A549 (cell line): ENCODE measurements around the gene SEMA6C. TPM values are rescaled to one million over a fixed set of nuclear protein-coding genes. Genes with fewer than 3 reads are reported as not detected.

Experiments
- ATAC-seq, 2 experiments: fragments of 200-7000 bp in 1 of 2; fragments of >200 bp in 1 of 2; cut with Nextera tagmentation in 1 of 2; cut with Tn5 transposase in 1 of 2; 3 replicates each; pipeline versions ENCODE4 v1.8.0 to v1.9.1; 2018 to 2020; ENCODE audit warnings: mild to moderate bottlenecking in 1 of 2, moderate library complexity in 1 of 2
- CTCF ChIA-PET: fragments of 300-600 bp; sonication (Branson Sonifier 250); formaldehyde crosslinking; extraction: SDS; loops from one replicate; lab custom pipeline; 2021; ENCODE audit warnings: antibody characterized with exemption, inconsistent platforms; lab: Yijun Ruan, JAX
- POLR2A ChIA-PET: fragments of 350-600 bp; formaldehyde crosslinking; extraction: SDS; loops from one replicate; lab custom pipeline; 2021; ENCODE audit warnings: antibody characterized with exemption, inconsistent platforms; lab: Yijun Ruan, JAX
- DNase-seq, 2 experiments: peaks; one replicate each; pipeline versions ENCODE4 v3.0.0 to v3.0.0-alpha.2; 2011 to 2016; ENCODE audit warnings: low read depth in 1 of 2, low spot score in 1 of 2
- FAIRE-seq: peaks from 2 replicates; lab custom pipeline; 2011; peaks lifted over from hg19 to GRCh38; lab: Jason Lieb, UNC
- H3K27ac ChIP-seq, 2 experiments: fragments of >200 bp; sonication (Bioruptor Twin); formaldehyde crosslinking; 3 replicates each; pipeline ENCODE4 v1.5.1; 2016 to 2017
- H3K4me1 ChIP-seq: fragments of >200 bp; sonication (Bioruptor Twin); formaldehyde crosslinking; 3 replicates; pipeline ENCODE4 v1.6.1; 2016
- H3K4me2 ChIP-seq: fragments of >200 bp; sonication (Bioruptor Twin); formaldehyde crosslinking; 3 replicates; pipeline ENCODE4 v1.6.1; 2016
- H3K4me3 ChIP-seq: fragments of >200 bp; sonication (Bioruptor Twin); formaldehyde crosslinking; 3 replicates; pipeline ENCODE4 v1.5.1; 2016
- H3K9me3 ChIP-seq: fragments of >200 bp; sonication (Bioruptor Twin); formaldehyde crosslinking; 3 replicates; pipeline ENCODE4 v1.6.1; 2016
- BCL3 ChIP-seq: fragments of >200 bp; sonication (Bioruptor Twin); formaldehyde crosslinking; IDR thresholded peaks from 3 replicates; pipeline ENCODE4 v1.6.1; 2016
- BHLHE40 ChIP-seq: IDR thresholded peaks from 2 replicates; pipeline ENCODE4 v1.6.1; 2012; ENCODE audit warnings: low read depth, low read length, inconsistent platforms
- CBX2 ChIP-seq: fragments of 200-600 bp; sonication (generic); IDR thresholded peaks from 2 replicates; pipeline ENCODE4 v1.6.1; 2016; ENCODE audit warnings: low read depth, mild to moderate bottlenecking, borderline replicate concordance
- CBX8 ChIP-seq: fragments of 200-600 bp; sonication (generic); IDR thresholded peaks from 2 replicates; pipeline ENCODE4 v1.6.1; 2016
- FOSL2 ChIP-seq, 2 experiments: fragments of 450-650 bp in 1 of 2; fragments of >200 bp in 1 of 2; sonication (Bioruptor Twin) in 1 of 2; formaldehyde crosslinking; IDR thresholded peaks; 2 replicates each; pipeline versions ENCODE4 v1.5.0 to v1.6.1; 2016 to 2020; ENCODE audit warnings: mild to moderate bottlenecking in 1 of 2, moderate library complexity in 1 of 2
- HES2 ChIP-seq: fragments of >200 bp; sonication (Bioruptor Twin); formaldehyde crosslinking; IDR thresholded peaks from 2 replicates; pipeline ENCODE4 v1.6.1; 2016
- HMGXB4 ChIP-seq: fragments of 250-450 bp; sonication (Bioruptor Pico); IDR thresholded peaks from 2 replicates; pipeline ENCODE4 v1.5.0; 2021; ENCODE audit warnings: mild to moderate bottlenecking, moderate library complexity, borderline replicate concordance
- HOXB5 ChIP-seq: fragments of 250-450 bp; sonication (Bioruptor Pico); IDR thresholded peaks from 2 replicates; pipeline ENCODE4 v1.5.0; 2020; ENCODE audit warnings: mild to moderate bottlenecking, moderate library complexity
- JUNB ChIP-seq: fragments of >200 bp; sonication (Bioruptor Twin); formaldehyde crosslinking; IDR thresholded peaks from 2 replicates; pipeline ENCODE4 v1.6.1; 2016
- MAX ChIP-seq: IDR thresholded peaks from 2 replicates; pipeline ENCODE4 v1.6.1; 2012
- NPAS2 ChIP-seq: fragments of 250-450 bp; sonication (Bioruptor Pico); IDR thresholded peaks from 2 replicates; pipeline ENCODE4 v1.8.0; 2022; ENCODE audit warnings: mild to moderate bottlenecking, moderate library complexity, borderline replicate concordance
- NR3C1 ChIP-seq: fragments of >200 bp; sonication (Bioruptor Twin); formaldehyde crosslinking; IDR thresholded peaks from 3 replicates; pipeline ENCODE4 v1.6.1; 2017
- PHF8 ChIP-seq: fragments of 200-600 bp; sonication (generic); IDR thresholded peaks from 2 replicates; pipeline ENCODE4 v1.6.1; 2016; ENCODE audit warnings: low read depth, mild to moderate bottlenecking, antibody characterized with exemption, moderate library complexity, borderline replicate concordance
- POLR2A ChIP-seq: IDR thresholded peaks from 2 replicates; pipeline ENCODE4 v1.6.1; 2012; ENCODE audit warnings: mild to moderate bottlenecking, low read length
- RARB ChIP-seq: fragments of 250-450 bp; sonication (Bioruptor Pico); IDR thresholded peaks from 2 replicates; pipeline ENCODE4 v1.8.0; 2021; ENCODE audit warnings: mild to moderate bottlenecking, moderate library complexity
- RCOR1 ChIP-seq: fragments of 150-350 bp; IDR thresholded peaks from 2 replicates; pipeline ENCODE4 v1.6.1; 2014; ENCODE audit warnings: antibody characterized with exemption, low read length, low read depth
- TFCP2L1 ChIP-seq: fragments of 250-450 bp; sonication (Bioruptor Pico); IDR thresholded peaks from 2 replicates; pipeline ENCODE4 v1.5.0; 2021; ENCODE audit warnings: mild to moderate bottlenecking
- USF2 ChIP-seq: fragments of 450-650 bp; IDR thresholded peaks from 2 replicates; pipeline ENCODE4 v1.6.1; 2014; ENCODE audit warnings: antibody characterized with exemption
- ZC3H11A ChIP-seq: fragments of 450-650 bp; IDR thresholded peaks from 2 replicates; pipeline ENCODE4 v1.6.1; 2014; ENCODE audit warnings: antibody characterized with exemption, mild to moderate bottlenecking
- ZFP36 ChIP-seq: fragments of 450-650 bp; IDR thresholded peaks from 2 replicates; pipeline ENCODE4 v1.6.1; 2014; ENCODE audit warnings: borderline replicate concordance; ENCODE audit not compliant: partially characterized antibody
- ZSCAN20 ChIP-seq: fragments of 250-450 bp; sonication (Bioruptor Pico); IDR thresholded peaks from 2 replicates; pipeline ENCODE4 v1.8.0; 2022; ENCODE audit warnings: mild to moderate bottlenecking, moderate library complexity
- WGBS: methylation state at CpG from one replicate; pipeline ENCODE4 v1.1.6; 2017; ENCODE audit errors: missing lambda C conversion rate; 5-methylcytosine and 5-hydroxymethylcytosine counted together
- polyA plus RNA-seq, 4 experiments: library from polyadenylated mRNA; depleted of rRNA in 3 of 4; stranded (reverse); fragments of >200 nt; fragmentation: RNase III in 1 of 4; extraction: RNeasy Plus Mini Kit Qiagen cat#74134 plus additional on column Dnase treatment in 1 of 4; gene quantifications; 2 replicates in 3 of 4; 3 replicates in 1 of 4; pipeline ENCODE4 v1.2.3, GENCODE V29; 2011 to 2017

SEMA6C gene
- polyA plus RNA-seq, 2 of the 4 experiments (the other 2 are of a cell fraction) = 1.3 to 1.6 TPM

- no peaks in the 10 kb centered on the region for H3K4me1 ChIP-seq
- no peak for DNase-seq
- TF ChIP-seq MAX = no peak
- H3K9me3 ChIP-seq = no peaks in the 10 kb centered on the region
- WGBS = 66% methylated on average over 4 of the region's 4 CpGs
- H3K4me2 ChIP-seq = no peak within 1 kb of the TSS
- ChIA-PET CTCF (interaction anchor here (0.6 to 7.0 kb wide), 23 partner anchors 9 to 132 kb away, joined by 3 to 132 read pairs (median 5); partner anchors contain the start of genes BNIPL, GABPB2, LYSMD1 and MLLT11), POLR2A (no interaction called here)
- H3K27ac ChIP-seq = no peak within 1 kb of the TSS
- no peak within 1 kb of the TSS for H3K4me3 ChIP-seq
- peak; percentile 72 to 82 for ATAC-seq
- no peak for FAIRE-seq
Measured at GRCh38 chr1:151156515-151156819, 10.0 kb upstream of the SEMA6C start, which contains the start of gene TNFAIP8L2. Gene TNFAIP8L2, plus strand, starts transcription at chr1:151156649. Its CDS starts 2,049 bp downstream, at chr1:151158698.

GRCh38 chr1:151147665-151148064 is 1.2 kb upstream of the SEMA6C start:
- no peak overlapping the region for H3K4me3 ChIP-seq
- H3K27ac ChIP-seq = no peak overlapping the region
- ATAC-seq (no peak), DNase-seq (no peak), FAIRE-seq (no peak)
- no peak overlapping the region; the same call in 2 of the 3 replicates for H3K4me2 ChIP-seq
- ChIA-PET POLR2A (interaction anchor here (0.5 kb wide), 1 partner anchor 45 kb away, joined by 4 read pairs; no protein-coding TSS in a partner anchor), CTCF (interaction anchor here (1.6 kb wide), 1 partner anchor 76 kb away, joined by 5 read pairs; the partner anchor contains the start of gene GABPB2)
- peaks cover 10% of the 10 kb centered on the region; the same call in 2 of the 3 replicates for H3K4me1 ChIP-seq
- TF ChIP-seq PHF8 (no peak), NPAS2 (CRISPR knock-in tag) (no peak), BCL3 (no peak), HMGXB4 (CRISPR knock-in tag) (no peak), ZC3H11A (no peak), HES2 (no peak), FOSL2 (IDR thresholded peaks at IDR 0.05) (no peak), FOSL2 (CRISPR knock-in tag; IDR thresholded peaks at IDR 0.05) (no peak), NR3C1 (no peak), HOXB5 (no peak), CBX8 (no peak), RARB (CRISPR knock-in tag) (no peak), CBX2 (no peak), USF2 (no peak), BHLHE40 (no peak), POLR2A (no peak), JUNB (no peak), ZFP36 (no peak), TFCP2L1 (CRISPR knock-in tag) (no peak), ZSCAN20 (CRISPR knock-in tag) (no peak), RCOR1 (no peak)
- TF ChIP-seq, all 56 proteins: peak for 0
- WGBS = 94% methylated on average over 2 of the region's 2 CpGs
- no peaks in the 10 kb centered on the region for H3K9me3 ChIP-seq
